Measurements from ENCODE around the gene NCK2.

NCK2 gene

DNA sequence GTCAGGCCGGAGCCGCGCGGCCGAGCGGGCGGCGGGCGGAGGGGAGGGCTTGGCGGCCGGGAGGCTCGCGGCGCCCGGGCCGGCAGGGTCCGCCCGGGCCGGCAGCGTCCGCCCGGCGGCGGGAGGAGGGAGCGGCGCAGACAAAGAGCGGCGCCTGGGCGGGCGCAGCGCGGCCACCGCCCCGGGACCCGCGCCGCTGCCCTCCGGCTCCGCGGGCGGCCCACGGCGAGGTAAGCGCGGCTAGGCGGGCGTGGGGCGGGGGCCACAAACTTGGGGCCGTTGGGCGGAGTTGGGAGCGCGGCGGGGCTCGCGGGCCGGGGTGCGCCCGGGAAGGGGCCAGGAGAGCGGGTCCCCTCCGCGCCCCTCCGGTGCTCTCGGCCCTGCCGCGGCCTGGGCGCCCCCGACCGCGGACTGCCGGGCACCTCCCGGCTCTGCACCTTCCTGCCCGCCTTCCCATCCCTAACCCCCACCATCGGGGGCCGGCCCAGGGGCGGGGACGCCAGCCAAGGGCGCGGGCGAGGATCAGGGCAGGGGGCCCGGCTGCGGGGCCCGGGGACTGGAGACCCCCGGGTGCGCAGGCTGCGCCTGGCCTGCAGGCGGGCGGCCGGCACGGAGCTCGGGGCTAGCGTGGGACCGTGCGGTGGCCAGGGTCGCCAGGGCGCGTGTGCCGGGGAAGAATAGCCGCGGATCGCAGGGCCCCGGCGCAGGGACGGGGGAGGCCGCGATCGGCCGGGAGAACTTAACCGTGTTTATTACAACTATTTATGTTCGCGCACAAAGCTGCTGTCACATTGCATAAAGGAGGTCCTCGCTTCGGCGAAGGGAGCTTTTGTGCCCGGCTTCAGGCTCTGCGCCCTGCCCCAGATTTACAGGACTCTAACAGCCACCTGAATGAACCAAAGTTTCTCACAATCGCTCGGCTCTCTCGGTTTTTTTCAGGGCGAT is at the start of gene NCK2:
Gene NCK2, plus strand, starts transcription at position 4 of the 945 bp plus-strand sequence. CDS start 110,152 bp downstream, outside the sequence.
- no peak for DNase-seq (ENCODE audit: low read depth)

DNA sequence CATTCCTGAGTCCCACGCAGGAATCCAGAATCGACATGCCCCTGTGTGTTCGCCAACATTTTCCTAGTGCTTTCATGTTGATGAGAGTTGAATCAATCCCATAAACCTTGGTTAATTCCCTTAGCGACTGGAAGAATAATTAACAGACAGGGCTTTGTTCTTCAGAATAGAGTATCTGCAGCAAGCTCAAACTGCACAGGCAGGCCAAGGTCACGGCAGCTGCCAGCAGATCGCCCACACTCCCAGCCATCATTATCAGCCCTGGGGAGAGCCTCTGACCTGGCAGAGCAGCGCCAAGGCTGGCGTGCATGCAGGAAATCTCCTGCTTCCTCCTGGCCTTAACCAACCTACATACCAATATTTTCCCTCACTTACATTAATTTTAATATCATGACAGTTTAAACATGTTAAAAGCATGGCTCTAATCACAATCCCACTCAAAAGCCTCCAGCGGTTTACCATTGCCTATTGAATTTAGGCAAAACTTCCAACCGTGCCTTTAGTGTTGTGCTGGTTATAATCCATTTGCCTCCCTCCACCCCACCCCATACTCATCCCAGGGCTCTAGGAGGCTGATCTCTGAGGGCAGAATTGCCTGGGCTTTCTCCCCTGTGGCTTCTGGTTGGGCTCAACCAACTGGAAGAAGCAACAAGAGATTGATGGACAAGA is 46.8 kb upstream of the NCK2 start:
- no peak for DNase-seq (ENCODE audit: low read depth)

DNA sequence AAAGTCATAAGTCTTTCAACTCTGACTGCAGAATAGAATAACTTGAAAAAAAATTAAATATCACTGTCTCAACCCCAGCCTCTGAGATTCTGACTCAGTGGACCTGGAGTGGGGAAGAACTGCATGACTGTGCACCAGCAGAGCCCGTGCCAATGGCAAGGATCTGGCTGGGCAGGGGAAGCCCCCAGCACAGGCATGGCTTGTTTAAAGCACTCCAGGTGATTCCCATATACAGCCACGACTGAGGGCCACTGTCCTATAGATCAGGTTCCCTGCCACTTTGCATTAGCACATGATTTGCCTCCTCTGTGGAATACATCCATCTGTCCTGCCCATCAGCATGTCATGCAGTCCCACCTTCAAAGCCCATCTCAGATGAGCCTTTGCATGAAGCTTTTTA is 45.9 kb upstream of the NCK2 start:
- no peak for DNase-seq (ENCODE audit: low read depth)

DNA sequence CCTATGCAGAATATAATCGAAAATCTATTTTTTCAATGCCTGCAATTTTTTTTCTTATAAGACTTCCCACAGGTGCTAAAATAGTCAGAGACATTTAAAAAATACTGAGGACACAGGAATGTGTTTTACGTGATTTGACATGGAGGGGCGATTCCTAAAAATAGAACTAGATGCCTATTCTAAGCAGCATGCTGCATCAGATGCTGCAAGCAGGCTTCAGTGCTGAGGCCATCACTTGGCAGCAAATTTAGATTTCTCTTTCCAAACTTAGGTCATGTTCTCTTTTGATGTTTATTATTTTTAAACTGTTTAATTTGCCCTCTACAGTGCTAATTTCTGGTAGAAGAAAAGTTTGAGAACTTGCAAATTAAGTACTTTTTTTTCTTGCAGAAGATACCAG is 43.7 kb upstream of the NCK2 start:
- no peak for DNase-seq (ENCODE audit: low read depth)

DNA sequence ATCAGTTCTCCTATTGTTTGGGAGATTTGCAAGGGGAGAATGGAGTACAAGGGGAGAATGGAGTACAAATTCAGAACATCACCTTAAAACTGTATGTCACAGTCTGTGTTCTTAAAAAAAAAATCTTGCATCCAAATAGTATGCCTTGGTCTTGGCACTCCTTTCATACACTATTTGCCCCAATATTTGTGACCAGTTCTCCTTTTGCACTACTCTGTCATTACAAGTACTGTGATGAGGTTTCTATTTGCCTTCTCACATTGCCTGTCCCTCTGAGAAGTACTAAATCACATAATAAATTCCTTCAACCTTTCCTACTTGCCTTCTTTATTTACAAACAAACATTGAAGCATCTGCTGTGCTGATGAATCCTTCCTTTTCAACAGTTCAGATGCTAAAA is 36.0 kb upstream of the NCK2 start:
- no peak for DNase-seq (ENCODE audit: low read depth)

DNA sequence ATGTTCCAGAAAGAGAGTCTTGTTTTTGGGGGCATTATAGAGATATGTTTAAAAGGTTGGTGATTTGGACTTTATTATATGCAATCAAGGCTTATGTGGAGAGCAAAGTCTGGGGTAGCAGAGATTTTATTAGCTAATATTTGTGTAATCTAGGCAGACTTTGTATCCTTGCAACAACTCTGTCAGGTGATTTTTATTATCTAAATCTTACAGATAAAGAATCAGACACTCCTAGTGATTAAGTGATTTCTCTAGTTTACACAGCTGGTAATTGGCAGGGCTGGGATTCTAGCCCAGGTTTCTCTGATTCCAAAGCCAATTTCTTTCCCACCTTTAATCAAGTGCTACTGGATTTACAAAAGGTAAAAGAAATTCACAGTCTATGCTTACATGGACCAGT is 33.3 kb upstream of the NCK2 start:
- no peak for DNase-seq (ENCODE audit: low read depth)

DNA sequence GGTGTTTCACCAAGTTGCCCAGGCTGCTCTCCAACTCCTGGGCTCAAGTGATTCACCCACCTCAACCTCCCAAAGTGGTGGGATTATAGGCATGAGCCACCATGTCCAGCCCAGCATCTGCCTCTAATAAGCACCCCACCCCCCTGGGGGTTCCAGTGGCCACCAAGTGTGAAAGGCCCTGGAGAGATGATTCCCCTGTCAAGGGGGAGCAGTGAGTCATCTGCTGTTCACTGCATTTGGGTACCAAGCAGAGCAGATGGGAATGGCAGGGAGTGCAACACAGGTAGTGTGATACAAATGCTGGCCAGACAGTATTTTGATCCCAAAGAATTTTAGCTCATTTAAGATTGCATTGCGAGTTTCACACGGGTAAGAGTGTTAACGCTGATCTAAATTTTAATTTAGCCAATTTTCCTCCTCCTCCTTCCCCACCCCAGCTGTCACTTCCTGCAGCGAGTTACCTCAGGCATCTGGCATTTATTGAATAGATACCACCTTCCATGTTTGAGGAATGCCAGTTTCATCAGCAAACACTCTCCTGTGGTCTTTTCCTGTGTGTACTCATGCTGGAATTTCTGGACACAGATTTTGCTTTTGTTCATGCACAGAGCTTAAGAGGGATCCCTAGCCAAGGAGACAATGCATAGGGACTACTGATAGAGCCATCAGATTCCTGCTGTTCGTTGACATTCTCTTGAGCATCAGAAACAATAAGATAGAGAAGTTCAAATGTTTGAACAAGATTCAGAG is 32.4 kb upstream of the NCK2 start:
- DNase-seq (ENCODE audit: low read depth), result no peak

DNA sequence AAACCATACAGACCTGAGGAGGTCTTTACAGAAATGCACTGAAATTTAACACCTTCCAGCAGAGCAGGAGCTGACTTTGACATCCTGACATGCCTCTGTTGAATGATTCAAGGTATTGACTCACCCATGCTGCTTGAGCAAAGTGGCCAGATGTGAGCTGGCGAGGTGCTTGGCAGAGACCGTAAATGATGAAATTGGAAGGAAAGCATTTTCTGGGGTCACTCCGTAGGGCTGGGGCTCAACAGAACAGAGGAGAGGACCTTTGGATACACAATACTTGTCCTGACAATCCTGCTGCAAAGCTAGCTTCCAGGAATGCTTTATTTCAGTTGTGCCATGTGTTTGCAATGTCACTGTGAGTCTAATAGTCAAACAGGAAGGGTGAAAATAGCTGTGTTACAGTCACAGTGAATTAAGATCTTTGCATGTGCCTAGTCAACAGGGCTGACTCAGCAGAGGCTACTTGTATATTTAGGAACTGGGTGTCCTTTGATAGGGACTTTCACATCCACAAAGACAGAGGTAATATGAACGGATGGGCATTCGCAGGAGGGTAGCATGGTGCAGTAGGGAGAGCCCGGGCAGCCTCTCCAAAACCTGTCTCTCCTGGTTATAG is 31.6 kb upstream of the NCK2 start:
- no peak for DNase-seq (ENCODE audit: low read depth)

DNA sequence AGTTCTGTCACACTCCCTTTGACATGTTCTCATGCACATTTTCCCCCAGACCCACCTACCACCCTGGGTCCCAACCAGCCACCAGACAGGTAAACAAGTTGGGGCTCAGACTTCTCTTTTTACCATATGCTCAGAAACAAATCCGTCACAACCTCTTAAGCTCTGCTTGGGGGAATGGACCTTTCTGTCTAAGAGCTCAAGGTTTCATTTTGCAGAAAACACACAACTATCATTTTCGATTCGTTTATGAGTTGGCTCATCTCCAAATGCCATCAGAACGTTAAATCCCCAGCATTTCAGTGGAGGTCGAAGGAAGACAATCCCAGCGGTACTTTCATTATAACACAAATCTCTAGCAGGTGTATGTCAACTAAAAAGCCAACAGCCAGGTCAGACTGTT is 30.6 kb upstream of the NCK2 start:
- no peak for DNase-seq (ENCODE audit: low read depth)

DNA sequence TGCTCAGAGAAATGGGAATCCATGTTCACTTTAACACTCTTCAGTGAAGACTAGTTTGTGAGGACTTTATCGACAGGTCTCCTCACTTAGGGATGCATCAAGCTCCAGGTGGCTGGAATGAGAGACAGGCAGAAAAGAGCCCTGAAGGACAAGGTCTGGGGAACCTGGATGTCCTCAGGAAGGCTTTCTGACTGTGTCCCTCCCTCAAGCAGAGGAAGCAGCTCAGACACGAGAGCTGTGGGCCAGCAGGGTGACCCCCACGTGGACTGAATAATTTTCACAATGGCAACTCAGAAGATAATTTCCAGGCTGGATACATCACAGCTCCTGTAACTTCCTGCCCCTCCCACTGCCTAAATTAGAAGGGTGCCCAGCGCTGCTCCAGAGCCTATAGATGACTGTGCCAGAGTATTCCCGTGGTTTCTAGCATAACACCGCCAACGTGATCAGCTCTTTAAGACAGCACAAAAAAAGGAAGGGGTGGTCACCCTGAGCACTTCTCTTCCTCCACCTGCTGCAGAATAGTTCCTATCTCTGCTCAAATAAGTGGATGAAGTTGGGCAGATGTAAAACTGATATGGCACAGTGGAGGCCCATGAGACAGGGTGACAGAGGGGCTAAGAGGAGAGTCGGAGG is 25.7 kb upstream of the NCK2 start:
- no peak for DNase-seq (ENCODE audit: low read depth)

DNA sequence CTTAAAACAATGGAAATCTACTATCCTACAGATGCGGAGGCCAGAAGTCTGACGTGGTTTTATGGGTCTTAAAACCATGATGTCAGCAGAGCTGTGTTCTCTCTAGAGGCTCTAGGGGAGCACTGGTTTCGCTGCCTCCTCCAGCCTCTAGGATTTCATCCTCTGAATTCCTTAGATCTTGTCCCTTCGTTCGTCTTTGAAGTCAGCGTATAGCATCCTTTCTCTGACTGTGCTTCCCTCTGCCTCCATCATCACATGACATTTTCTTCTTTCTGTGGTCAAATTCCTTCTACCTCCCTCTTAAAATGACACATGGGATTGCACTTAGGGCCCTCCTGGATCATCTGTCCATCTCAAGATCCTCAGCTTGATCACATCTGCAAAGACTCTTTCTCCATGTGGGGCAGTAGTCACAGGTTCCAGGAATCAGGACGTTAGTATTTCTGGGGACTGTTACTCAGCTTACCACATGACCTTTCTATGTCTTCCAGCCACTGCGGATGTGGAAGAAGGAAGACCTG is 22.7 kb upstream of the NCK2 start:
- DNase-seq (ENCODE audit: low read depth), result no peak

DNA sequence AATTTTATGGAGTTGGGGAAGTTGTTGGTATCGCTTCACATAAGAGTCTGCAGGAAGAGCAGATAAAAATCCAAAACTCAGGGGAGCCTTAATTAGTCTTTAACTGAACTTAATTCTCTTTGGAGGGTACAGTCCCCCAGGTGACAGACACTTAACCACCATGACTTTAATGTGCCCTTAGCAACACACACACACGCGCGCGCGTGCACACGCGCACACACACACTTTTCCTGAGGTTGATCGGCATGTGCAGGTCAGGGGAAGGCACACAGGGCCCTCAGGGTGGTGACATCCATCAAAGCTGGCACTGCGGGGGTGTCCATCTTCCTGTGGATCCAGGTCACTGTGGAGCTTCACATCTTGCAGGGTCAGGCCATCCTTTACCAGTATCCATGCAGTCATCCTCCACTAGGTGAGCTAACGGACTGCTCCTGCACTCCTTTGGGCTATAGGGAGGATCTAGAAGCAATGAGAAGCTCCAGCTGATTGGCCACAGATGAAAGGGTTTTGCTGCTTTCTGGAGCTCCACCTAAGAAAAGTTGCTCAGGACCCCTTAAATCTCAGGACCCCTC is 21.9 kb upstream of the NCK2 start:
- no peak for DNase-seq (ENCODE audit: low read depth)

DNA sequence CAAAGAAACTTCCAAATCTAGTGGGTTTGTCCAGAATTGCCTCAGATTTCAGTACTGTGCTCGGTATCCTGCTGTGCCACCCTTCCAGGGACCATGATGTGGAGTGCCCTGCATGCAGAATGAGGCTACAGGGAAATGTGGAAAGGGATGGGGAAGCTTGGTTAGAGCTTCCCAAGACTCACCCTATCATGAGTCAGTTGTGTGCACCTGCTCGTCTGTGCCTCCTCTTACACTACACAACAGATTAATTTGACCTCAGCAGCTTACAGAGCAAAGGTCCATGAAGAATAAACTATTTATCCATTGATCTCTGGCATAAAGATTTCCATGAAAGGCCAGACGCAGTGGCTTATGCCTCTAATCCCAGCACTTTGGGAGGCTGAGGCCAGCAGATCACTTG is 21.3 kb upstream of the NCK2 start:
- DNase-seq (ENCODE audit: low read depth), result no peak

DNA sequence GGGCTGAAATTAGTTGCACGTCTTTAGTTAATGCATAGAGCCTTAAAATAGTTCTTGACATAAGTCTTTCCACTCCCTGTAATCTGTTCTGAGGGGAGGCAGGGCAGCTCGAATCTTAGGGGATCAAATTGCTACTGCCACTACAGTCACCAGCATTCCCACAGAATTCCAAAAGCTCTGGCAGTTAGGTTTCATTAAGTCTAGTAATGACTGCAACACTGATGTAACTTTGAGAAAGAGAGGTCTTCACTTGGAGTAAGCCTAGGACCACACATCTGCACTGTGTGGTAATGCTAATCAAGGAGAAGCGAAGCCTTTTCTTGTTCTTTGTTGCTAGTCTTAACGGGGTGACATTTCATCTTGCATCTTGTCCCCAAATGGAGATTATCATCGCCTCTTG is 19.3 kb upstream of the NCK2 start:
- no peak for DNase-seq (ENCODE audit: low read depth)

DNA sequence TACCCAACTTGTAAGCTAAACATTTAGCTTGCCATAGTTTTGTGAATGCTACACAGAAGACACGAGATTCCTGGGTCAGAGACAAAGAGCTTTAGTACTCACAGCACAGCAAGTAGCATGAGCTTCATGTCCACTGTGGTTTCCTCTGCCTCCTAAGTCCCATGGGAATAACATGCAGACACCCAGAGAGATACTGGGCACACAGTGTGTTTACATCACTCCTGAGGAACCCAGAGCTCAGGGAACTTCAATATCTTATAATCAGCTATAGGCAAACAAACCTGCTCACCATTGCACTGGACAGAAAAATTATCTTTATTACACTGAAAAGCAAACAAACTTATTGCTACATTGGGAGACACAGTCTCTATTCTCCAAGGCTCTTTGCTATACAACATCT is 14.5 kb upstream of the NCK2 start:
- DNase-seq (ENCODE audit: low read depth), result no peak

DNA sequence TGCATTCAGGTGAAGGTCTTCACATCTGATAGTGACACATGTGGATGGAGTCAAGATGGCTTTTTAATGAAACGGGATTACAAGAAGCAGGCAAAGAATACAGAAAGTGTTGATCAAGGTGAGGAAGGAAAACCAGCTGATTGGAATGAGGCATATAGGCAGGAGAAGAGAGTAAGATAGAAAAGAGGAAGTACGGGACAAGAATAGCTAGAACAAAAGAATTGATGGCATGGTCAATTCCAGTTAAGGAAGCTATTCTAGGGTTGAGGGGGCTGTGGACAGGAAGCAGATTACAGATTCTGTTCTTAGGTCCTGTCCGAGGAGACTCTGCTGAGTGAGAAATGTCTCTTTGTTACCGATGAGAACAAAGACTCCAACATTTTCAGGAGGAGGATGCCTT is 13.2 kb upstream of the NCK2 start:
- DNase-seq (ENCODE audit: low read depth), result no peak

DNA sequence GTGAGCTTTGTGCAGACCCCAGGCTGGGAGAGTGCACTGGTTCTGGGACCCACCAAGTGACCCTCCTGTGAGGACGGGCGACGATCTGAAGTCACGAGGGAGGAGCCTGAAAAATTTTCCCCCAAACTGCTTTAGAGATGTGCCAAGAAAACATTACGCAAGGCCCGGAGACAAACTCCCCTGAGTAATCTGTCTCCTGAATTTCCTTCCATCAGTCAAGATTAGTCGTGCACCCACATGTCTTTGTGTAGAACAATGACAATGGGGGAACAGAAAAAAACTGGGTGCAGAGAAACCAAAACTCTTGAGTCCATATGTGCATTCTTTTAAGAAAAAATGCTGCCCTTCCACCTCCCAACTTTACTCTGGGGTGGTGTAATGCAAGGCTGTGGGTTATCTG is 12.6 kb upstream of the NCK2 start:
- no peak for DNase-seq (ENCODE audit: low read depth)

DNA sequence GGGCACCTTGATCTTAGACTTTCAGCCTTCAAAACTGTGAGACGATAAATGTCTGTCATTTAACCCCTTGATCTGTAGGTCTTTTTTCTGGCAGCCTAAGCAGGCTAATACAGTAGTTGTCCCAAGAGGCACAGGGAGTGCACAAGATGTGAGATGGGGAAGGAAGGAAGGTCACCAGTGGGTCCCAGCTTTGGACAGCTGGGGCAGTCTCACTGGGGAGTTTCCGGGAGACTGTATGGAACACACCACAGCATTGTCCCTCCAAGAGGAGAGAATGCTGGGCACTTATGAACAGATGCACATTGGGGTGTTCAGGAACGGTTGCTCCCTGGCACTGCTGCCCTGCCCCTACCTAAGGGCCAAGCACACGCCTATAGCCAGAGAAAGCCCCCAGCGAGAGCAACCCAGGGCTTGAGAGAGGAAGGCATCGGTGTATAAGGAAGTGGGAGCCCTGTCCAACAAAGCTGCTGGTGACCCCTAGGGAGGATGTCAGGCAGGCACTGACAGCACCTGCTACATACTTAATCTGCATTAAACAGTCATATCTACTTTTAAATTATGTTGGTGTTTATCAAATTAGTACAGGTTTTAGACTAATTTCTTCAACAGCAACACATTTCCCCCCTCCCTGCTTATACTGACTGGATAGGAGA is 11.6 kb upstream of the NCK2 start:
- DNase-seq (ENCODE audit: low read depth), result no peak

DNA sequence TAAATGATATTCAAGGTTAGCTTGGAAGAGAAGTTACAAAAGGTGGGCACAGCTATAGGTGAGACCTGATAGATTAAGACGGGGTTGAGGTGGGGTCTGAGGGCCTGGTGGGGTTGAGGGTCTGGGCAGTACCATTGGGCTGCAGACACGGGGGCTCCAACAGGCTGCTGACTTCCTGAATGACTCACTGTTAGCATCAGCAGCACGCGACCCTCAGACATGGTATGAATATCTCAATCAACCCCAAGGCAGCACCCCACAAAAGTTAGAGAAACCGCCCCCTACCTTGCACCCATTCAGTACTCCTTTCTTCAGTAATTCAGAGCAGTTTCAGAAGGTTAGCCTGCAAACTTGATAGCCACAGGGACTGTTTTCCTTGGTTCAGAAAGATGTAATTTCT is 10.8 kb upstream of the NCK2 start:
- no peak for DNase-seq (ENCODE audit: low read depth)

DNA sequence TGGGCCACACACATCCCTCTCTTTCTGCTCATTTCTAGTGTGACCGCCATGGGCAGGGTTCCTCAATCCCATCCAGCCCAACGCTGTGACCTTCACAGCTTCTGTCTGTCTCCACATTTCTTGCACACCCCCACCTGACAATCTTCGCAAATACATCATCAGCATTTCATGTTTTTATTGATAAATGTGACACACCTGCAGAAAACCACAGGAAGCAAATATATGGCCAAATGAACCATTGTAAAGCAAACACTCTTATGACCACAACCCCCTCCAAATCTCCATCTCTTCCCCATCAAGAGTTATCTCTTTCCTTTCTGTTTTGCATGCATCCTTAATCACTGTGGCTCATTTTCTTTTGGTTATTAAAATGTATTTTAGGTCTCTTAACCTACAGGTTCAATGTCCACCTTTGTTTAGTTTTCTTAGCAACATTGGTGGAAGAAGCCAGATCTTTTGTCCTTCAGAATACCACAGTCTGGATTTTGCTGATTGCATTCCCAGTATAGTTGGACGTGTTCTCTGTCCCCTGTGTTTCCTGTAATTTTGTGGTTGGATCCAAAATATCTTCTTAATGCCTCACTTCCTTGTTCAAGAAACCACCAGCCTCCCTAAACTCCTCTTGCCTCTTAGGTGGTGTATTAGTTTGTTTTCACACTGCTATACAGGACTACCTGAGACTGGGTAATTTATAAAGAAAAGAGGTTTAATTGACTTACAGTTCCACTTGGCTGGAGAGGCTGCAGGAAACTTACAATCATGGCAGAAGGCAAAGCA is 9.8 kb upstream of the NCK2 start:
- DNase-seq (ENCODE audit: low read depth), result peak; percentile 23
